MM.1S (cell line): Measurements from ENCODE around the gene DGKI.

ENCODE experiments used
- DNase-seq: peaks from one replicate; pipeline ENCODE4 v3.0.0-alpha.2; 2015
- H2AFZ ChIP-seq: fragments of 300-600 bp; sonication (generic); 2 replicates; pipeline ENCODE4 v1.6.0; 2016; ENCODE audit warnings: antibody characterized with exemption, low read length
- H3F3A ChIP-seq: fragments of 300-600 bp; sonication (generic); 2 replicates; pipeline ENCODE4 v1.6.1; 2016; ENCODE audit warnings: mild to moderate bottlenecking, antibody characterized with exemption, low read length, moderate library complexity, mixed read lengths; ENCODE audit not compliant: insufficient read depth
- H3K27ac ChIP-seq: fragments of 300-600 bp; sonication (generic); 2 replicates; pipeline ENCODE4 v1.5.1; 2016; ENCODE audit warnings: mild to moderate bottlenecking, low read length
- H3K27me3 ChIP-seq: fragments of 300-600 bp; sonication (generic); replicated peaks from 2 replicates; pipeline ENCODE4 v1.6.0; 2016; ENCODE audit warnings: low read length; ENCODE audit not compliant: insufficient read depth
- H3K36me3 ChIP-seq: fragments of 300-600 bp; sonication (generic); replicated peaks from 2 replicates; pipeline ENCODE4 v1.6.1; 2016; ENCODE audit warnings: mild to moderate bottlenecking, low read length, mixed read lengths; ENCODE audit not compliant: insufficient read depth
- H3K4me1 ChIP-seq: fragments of 300-600 bp; sonication (generic); 2 replicates; pipeline ENCODE4 v1.6.1; 2016; ENCODE audit warnings: low read length, mixed read lengths
- H3K4me2 ChIP-seq: fragments of 300-600 bp; sonication (generic); 2 replicates; pipeline ENCODE4 v1.6.0; 2016; ENCODE audit warnings: low read depth, low read length
- H3K4me3 ChIP-seq: fragments of 300-600 bp; sonication (generic); 2 replicates; pipeline ENCODE4 v1.5.1; 2016; ENCODE audit warnings: low read length, mixed read lengths
- H3K79me2 ChIP-seq: fragments of 300-600 bp; sonication (generic); 2 replicates; pipeline ENCODE4 v1.6.1; 2016; ENCODE audit warnings: mixed run types, low read length, mixed read lengths
- H3K9ac ChIP-seq: fragments of 300-600 bp; sonication (generic); 2 replicates; pipeline ENCODE4 v1.6.1; 2016; ENCODE audit warnings: low read length, mixed read lengths
- H3K9me2 ChIP-seq: fragments of 300-600 bp; sonication (generic); replicated peaks from 2 replicates; pipeline ENCODE4 v1.6.1; 2016; ENCODE audit warnings: mild to moderate bottlenecking, low read length, mixed read lengths; ENCODE audit not compliant: insufficient read depth
- H3K9me3 ChIP-seq: fragments of 300-600 bp; sonication (generic); replicated peaks from 2 replicates; pipeline ENCODE4 v1.6.1; 2016; ENCODE audit warnings: mild to moderate bottlenecking, low read length, mixed read lengths; ENCODE audit not compliant: insufficient read depth
- H4K20me1 ChIP-seq: fragments of 300-600 bp; sonication (generic); 2 replicates; pipeline ENCODE4 v1.6.1; 2016; ENCODE audit warnings: mild to moderate bottlenecking, low read length, moderate library complexity, mixed read lengths; ENCODE audit not compliant: insufficient read depth
- EZH2 ChIP-seq: fragments of 300-600 bp; sonication (generic); optimal IDR thresholded peaks from 2 replicates; pipeline ENCODE3; 2017; ENCODE audit warnings: low read depth, mild to moderate bottlenecking, antibody characterized with exemption, low read length, mixed read lengths
- EZH2phosphoT487 ChIP-seq: fragments of 300-600 bp; sonication (generic); IDR thresholded peaks from 2 replicates; pipeline ENCODE4 v1.6.1; 2018; ENCODE audit warnings: antibody characterized with exemption, low read length
- TF ChIP-seq, protein P1 (sequence below): fragments of 300-600 bp; sonication (generic); IDR thresholded peaks from 2 replicates; pipeline ENCODE4 v1.5.1; 2016; ENCODE audit warnings: antibody characterized with exemption, low read length, mixed read lengths

Gene DGKI

DNA sequence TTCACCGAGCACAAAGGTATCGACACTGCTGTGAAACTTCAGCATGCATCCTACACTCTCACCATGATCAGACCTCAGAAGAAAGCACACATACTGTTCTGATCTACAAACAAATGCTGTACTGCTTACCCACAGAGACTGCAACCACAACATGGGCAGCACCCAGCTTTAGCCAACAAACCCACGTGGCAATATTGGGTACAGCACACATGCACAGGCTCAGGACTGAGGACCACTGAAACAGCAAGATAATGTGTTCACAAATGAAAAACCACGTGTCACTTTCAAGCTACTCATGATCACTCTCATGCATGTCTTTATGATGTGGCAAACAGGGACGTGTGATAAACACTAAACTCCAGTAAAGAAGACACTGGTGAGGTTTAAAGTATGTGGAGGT lies 383.9 kb downstream of the DGKI start:
- TF ChIP-seq EZH2phosphoT487 (no peak), EZH2 (no peak)
- TF ChIP-seq, protein P1, sequence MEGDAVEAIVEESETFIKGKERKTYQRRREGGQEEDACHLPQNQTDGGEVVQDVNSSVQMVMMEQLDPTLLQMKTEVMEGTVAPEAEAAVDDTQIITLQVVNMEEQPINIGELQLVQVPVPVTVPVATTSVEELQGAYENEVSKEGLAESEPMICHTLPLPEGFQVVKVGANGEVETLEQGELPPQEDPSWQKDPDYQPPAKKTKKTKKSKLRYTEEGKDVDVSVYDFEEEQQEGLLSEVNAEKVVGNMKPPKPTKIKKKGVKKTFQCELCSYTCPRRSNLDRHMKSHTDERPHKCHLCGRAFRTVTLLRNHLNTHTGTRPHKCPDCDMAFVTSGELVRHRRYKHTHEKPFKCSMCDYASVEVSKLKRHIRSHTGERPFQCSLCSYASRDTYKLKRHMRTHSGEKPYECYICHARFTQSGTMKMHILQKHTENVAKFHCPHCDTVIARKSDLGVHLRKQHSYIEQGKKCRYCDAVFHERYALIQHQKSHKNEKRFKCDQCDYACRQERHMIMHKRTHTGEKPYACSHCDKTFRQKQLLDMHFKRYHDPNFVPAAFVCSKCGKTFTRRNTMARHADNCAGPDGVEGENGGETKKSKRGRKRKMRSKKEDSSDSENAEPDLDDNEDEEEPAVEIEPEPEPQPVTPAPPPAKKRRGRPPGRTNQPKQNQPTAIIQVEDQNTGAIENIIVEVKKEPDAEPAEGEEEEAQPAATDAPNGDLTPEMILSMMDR, result no peak
- Histone ChIP-seq H3K4me2 (no peak overlapping the region), H3K9me2 (no peaks in the 10 kb centered on the region), H2AFZ (no peak overlapping the region), H3K27me3 (no peaks in the 10 kb centered on the region), H4K20me1 (no peaks in the 10 kb centered on the region), H3K27ac (no peak overlapping the region), H3K9me3 (no peaks in the 10 kb centered on the region), H3K9ac (no peak overlapping the region), H3F3A (no peaks in the 10 kb centered on the region), H3K4me3 (no peak overlapping the region), H3K36me3 (no peaks in the 10 kb centered on the region), H3K79me2 (no peaks in the 10 kb centered on the region), H3K4me1 (no peaks in the 10 kb centered on the region)
- DNase-seq, result no peak

- no peaks in the 10 kb centered on the region for H3K27me3 ChIP-seq
- H4K20me1 ChIP-seq, result no peaks in the 10 kb centered on the region
- TF ChIP-seq EZH2 (no peak), EZH2phosphoT487 (no peak)
- TF ChIP-seq, protein P1, result no peak
- H3K4me1 ChIP-seq, result no peaks in the 10 kb centered on the region
- H3K9ac ChIP-seq, result no peak overlapping the region
- H3K4me2 ChIP-seq, result no peak overlapping the region
- H3K9me2 ChIP-seq, result no peaks in the 10 kb centered on the region
- no peaks in the 10 kb centered on the region for H3F3A ChIP-seq
- no peak overlapping the region for H3K4me3 ChIP-seq
- H3K27ac ChIP-seq, result no peak overlapping the region
- H3K79me2 ChIP-seq, result no peaks in the 10 kb centered on the region
- no peaks in the 10 kb centered on the region for H3K9me3 ChIP-seq
- DNase-seq, result no peak
- no peaks in the 10 kb centered on the region for H3K36me3 ChIP-seq
- H2AFZ ChIP-seq, result no peak overlapping the region
These were observed 384.6 kb downstream of the DGKI start for GRCh38 chr7:137462074-137462715.

DNA sequence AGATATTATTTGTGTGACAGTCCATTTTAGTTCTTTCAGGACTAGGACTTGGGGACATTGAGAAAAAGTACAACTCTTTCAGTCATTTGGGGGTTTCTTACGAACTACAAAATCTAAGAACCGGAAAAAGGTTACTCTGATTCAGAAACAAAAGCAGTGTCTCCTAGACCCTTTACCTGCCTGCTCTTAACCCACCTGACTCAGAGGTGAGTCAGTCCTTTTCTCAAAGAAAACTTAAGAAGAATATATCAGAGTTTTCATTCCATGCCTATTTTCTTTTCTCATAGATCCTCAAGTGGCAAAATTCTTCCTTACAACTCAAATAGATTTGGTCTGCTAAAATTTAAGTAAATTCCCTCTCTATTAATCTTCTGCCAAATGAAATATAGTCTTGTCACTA lies 388.4 kb downstream of the DGKI start:
- no peaks in the 10 kb centered on the region for H3K27me3 ChIP-seq
- TF ChIP-seq EZH2, result no peak
- TF ChIP-seq, protein P1, result no peak
- TF ChIP-seq EZH2phosphoT487, result no peak
- H3K79me2 ChIP-seq, result no peaks in the 10 kb centered on the region
- H3K36me3 ChIP-seq, result no peaks in the 10 kb centered on the region
- H2AFZ ChIP-seq, result no peak overlapping the region
- DNase-seq, result no peak
- no peaks in the 10 kb centered on the region for H4K20me1 ChIP-seq
- H3K4me3 ChIP-seq, result no peak overlapping the region
- no peak overlapping the region for H3K27ac ChIP-seq
- H3K9me3 ChIP-seq, result no peaks in the 10 kb centered on the region
- H3K9ac ChIP-seq, result no peak overlapping the region
- no peaks in the 10 kb centered on the region for H3K9me2 ChIP-seq
- H3F3A ChIP-seq, result no peaks in the 10 kb centered on the region
- no peak overlapping the region for H3K4me2 ChIP-seq
- H3K4me1 ChIP-seq, result no peaks in the 10 kb centered on the region
